H9 (cell line): ENCODE measurements around the gene ZNF600. TPM values are rescaled to one million over a fixed set of nuclear protein-coding genes. Genes with fewer than 3 reads are reported as not detected.
"Not testable (repeated sequence)": the region's sequence is repeated elsewhere in the genome, so short reads cannot be mapped to it uniquely, and the experiment has no call there.

ENCODE experiments used
- DNase-seq: peaks from one replicate; pipeline ENCODE4 v3.0.0-alpha.2; 2017
- H2AFZ ChIP-seq: one replicate; pipeline ENCODE4 v1.6.1; 2013; ENCODE audit warnings: mild to moderate bottlenecking, low read length, control low read depth, moderate library complexity
- H2AK5ac ChIP-seq: 2 replicates; pipeline ENCODE4 v1.6.1; 2013; ENCODE audit warnings: low read length, control low read depth, mixed read lengths; ENCODE audit not compliant: insufficient read length
- H2BK120ac ChIP-seq: one replicate; pipeline ENCODE4 v1.6.1; 2013; ENCODE audit warnings: low read depth, mild to moderate bottlenecking, low read length, control low read depth, inconsistent platforms; ENCODE audit not compliant: poor library complexity, severe bottlenecking
- H2BK12ac ChIP-seq: 2 replicates; pipeline ENCODE4 v1.6.1; 2013; ENCODE audit warnings: low read length, control low read depth, mixed read lengths, low read depth; ENCODE audit not compliant: insufficient read length
- H2BK15ac ChIP-seq: 2 replicates; pipeline ENCODE4 v1.6.1; 2013; ENCODE audit warnings: low read depth, low read length, control low read depth
- H2BK20ac ChIP-seq: one replicate; pipeline ENCODE4 v1.6.1; 2013; ENCODE audit warnings: low read depth, mild to moderate bottlenecking, low read length, control low read depth, inconsistent platforms; ENCODE audit not compliant: poor library complexity, severe bottlenecking
- H2BK5ac ChIP-seq: 2 replicates; pipeline ENCODE4 v1.6.1; 2013; ENCODE audit warnings: low read length, control low read depth, mixed read lengths; ENCODE audit not compliant: insufficient read length
- H3K14ac ChIP-seq: 2 replicates; pipeline ENCODE4 v1.6.1; 2013; ENCODE audit warnings: low read length, control low read depth; ENCODE audit not compliant: insufficient read depth
- H3K18ac ChIP-seq: 2 replicates; pipeline ENCODE4 v1.6.1; 2013; ENCODE audit warnings: low read depth, mild to moderate bottlenecking, mixed read lengths, low read length, control low read depth; ENCODE audit not compliant: insufficient read length
- H3K23ac ChIP-seq: 2 replicates; pipeline ENCODE4 v1.6.1; 2013; ENCODE audit warnings: low read length, control low read depth, mixed read lengths, low read depth; ENCODE audit not compliant: insufficient read length
- H3K23me2 ChIP-seq: 2 replicates; pipeline ENCODE4 v1.6.1; 2013; ENCODE audit warnings: low read depth, mild to moderate bottlenecking, mixed read lengths, low read length, control low read depth; ENCODE audit not compliant: insufficient read length, poor library complexity, severe bottlenecking
- H3K27ac ChIP-seq: 2 replicates; pipeline ENCODE4 v1.5.1; 2013; ENCODE audit warnings: low read length, control low read depth, mixed read lengths, low read depth; ENCODE audit not compliant: insufficient read length
- H3K27me3 ChIP-seq: 2 replicates; pipeline ENCODE4 v1.6.1; 2013; ENCODE audit warnings: low read length, control low read depth, inconsistent platforms; ENCODE audit not compliant: insufficient read depth
- H3K4ac ChIP-seq: 2 replicates; pipeline ENCODE4 v1.6.1; 2013; ENCODE audit warnings: low read depth, mild to moderate bottlenecking, control low read depth, inconsistent platforms, low read length, moderate library complexity
- H3K4me1 ChIP-seq: 2 replicates; pipeline ENCODE4 v1.6.1; 2013; ENCODE audit warnings: low read length, control low read depth, inconsistent platforms; ENCODE audit not compliant: insufficient read depth
- H3K4me2 ChIP-seq: 2 replicates; pipeline ENCODE4 v1.6.1; 2013; ENCODE audit warnings: low read length, control low read depth, mixed read lengths; ENCODE audit not compliant: insufficient read length, insufficient read depth
- H3K56ac ChIP-seq: 2 replicates; pipeline ENCODE4 v1.6.1; 2013; ENCODE audit warnings: low read depth, mild to moderate bottlenecking, mixed read lengths, low read length, control low read depth; ENCODE audit not compliant: insufficient read length
- H3K79me1 ChIP-seq: 2 replicates; pipeline ENCODE4 v1.6.1; 2013; ENCODE audit warnings: low read depth, mild to moderate bottlenecking, moderate library complexity, low read length, control low read depth, inconsistent platforms; ENCODE audit not compliant: insufficient read depth, poor library complexity, severe bottlenecking
- H3K79me2 ChIP-seq: 2 replicates; pipeline ENCODE4 v1.6.1; 2013; ENCODE audit warnings: low read length, control low read depth, inconsistent platforms; ENCODE audit not compliant: insufficient read depth
- H3K9ac ChIP-seq: 2 replicates; pipeline ENCODE4 v1.6.1; 2013; ENCODE audit warnings: low read length, control low read depth, mixed read lengths; ENCODE audit not compliant: insufficient read length; ENCODE audit errors: extremely low read depth
- H3K9me3 ChIP-seq: one replicate; pipeline ENCODE4 v1.6.1; 2013; ENCODE audit warnings: low read depth, low read length, inconsistent platforms; ENCODE audit not compliant: control insufficient read depth
- H3T11ph ChIP-seq: one replicate; pipeline ENCODE4 v1.6.1; 2013; ENCODE audit warnings: mild to moderate bottlenecking, low read length, control low read depth, inconsistent platforms
- H4K20me1 ChIP-seq: one replicate; pipeline ENCODE4 v1.6.1; 2013; ENCODE audit not compliant: control insufficient read depth, insufficient read length, insufficient read depth
- H4K5ac ChIP-seq: 2 replicates; pipeline ENCODE4 v1.6.1; 2013; ENCODE audit warnings: low read depth, mild to moderate bottlenecking, mixed read lengths, low read length, control low read depth; ENCODE audit not compliant: insufficient read length
- H4K8ac ChIP-seq: replicated peaks from 2 replicates; pipeline ENCODE4 v1.6.1; 2013; ENCODE audit warnings: low read length, control low read depth, mixed read lengths, low read depth; ENCODE audit not compliant: insufficient read length
- H4K91ac ChIP-seq: 2 replicates; pipeline ENCODE4 v1.6.1; 2013; ENCODE audit warnings: low read depth, mild to moderate bottlenecking, moderate library complexity, mixed read lengths, low read length, control low read depth; ENCODE audit not compliant: insufficient read length
- H3K27ac Mint-ChIP-seq, 3 experiments: 2 replicates in 2 of 3; 3 replicates in 1 of 3; pipeline ENCODE4 v1.8.0; 2020 to 2021; ENCODE audit warnings: mixed read lengths in 3 of 3, mild to moderate bottlenecking in 1 of 3, moderate library complexity in 1 of 3
- H3K27me3 Mint-ChIP-seq: 2 replicates; pipeline ENCODE4 v1.8.0; 2021; ENCODE audit warnings: low read depth, mild to moderate bottlenecking, moderate library complexity, mixed read lengths
- H3K36me3 Mint-ChIP-seq, 3 experiments: 2 replicates in 2 of 3; 3 replicates in 1 of 3; pipeline ENCODE4 v1.8.0; 2020 to 2021; ENCODE audit warnings: low read depth in 3 of 3, mixed read lengths in 3 of 3; ENCODE audit not compliant: insufficient read depth in 1 of 3
- H3K4me1 Mint-ChIP-seq, 2 experiments: 2 replicates each; pipeline ENCODE4 v1.8.0; 2020; ENCODE audit warnings: mixed read lengths in 2 of 2
- H3K4me3 Mint-ChIP-seq, 2 experiments: 2 replicates in 1 of 2; 3 replicates in 1 of 2; pipeline ENCODE4 v1.8.0; 2020 to 2021; ENCODE audit warnings: mild to moderate bottlenecking in 2 of 2, mixed read lengths in 2 of 2, moderate library complexity in 1 of 2
- H3K9me3 Mint-ChIP-seq, 2 experiments: 2 replicates in 1 of 2; 3 replicates in 1 of 2; pipeline ENCODE4 v1.8.0; 2020; ENCODE audit warnings: mild to moderate bottlenecking in 2 of 2, mixed read lengths in 2 of 2, moderate library complexity in 1 of 2
- CTCF ChIP-seq: fragments of 200-600 bp; sonication (generic); conservative IDR thresholded peaks from 3 replicates; pipeline ENCODE4 v1.8.0; 2021; ENCODE audit warnings: antibody characterized with exemption, mild to moderate bottlenecking
- WGBS: extraction: QIAGEN DNeasy Blood & Tissue Kit; methylation state at CpG from one replicate; pipeline ENCODE4 v1.1.7; 2013; ENCODE audit warnings: missing lambda C conversion rate, low lambda C conversion rate, mixed read lengths; ENCODE audit not compliant: insufficient read length; ENCODE audit errors: extremely low coverage; 5-methylcytosine and 5-hydroxymethylcytosine counted together
- total RNA-seq: library from RNA; stranded (reverse); gene quantifications from 2 replicates; pipeline ENCODE4 v1.2.1, GENCODE V29; 2021

The ZNF600 gene
- total RNA-seq, 1 experiment from 2014 or later, result 9.3 TPM

GRCh38 chr19:52823676-52824075, 37.1 kb upstream of the ZNF600 start:
- DNase-seq, result no peak
- no peaks in the 10 kb centered on the region for H3K79me1 ChIP-seq
- H3K4me3 Mint-ChIP-seq, result no peak overlapping the region
- no peak overlapping the region for H3K56ac ChIP-seq
- H3K4ac ChIP-seq, result no peak overlapping the region
- H3K4me2 ChIP-seq, result no peak overlapping the region
- H3K27me3 ChIP-seq, result no peaks in the 10 kb centered on the region
- no peak overlapping the region for H2BK20ac ChIP-seq
- no peak overlapping the region for H2BK5ac ChIP-seq
- no peak overlapping the region for H3K9ac ChIP-seq
- H4K91ac ChIP-seq, result no peak overlapping the region
- H2BK120ac ChIP-seq, result no peak overlapping the region
- no peak overlapping the region for H4K8ac ChIP-seq
- no peaks in the 10 kb centered on the region for H3K9me3 ChIP-seq
- H4K5ac ChIP-seq, result no peak overlapping the region
- H3K4me1 Mint-ChIP-seq, result peaks cover 6 to 7% of the 10 kb centered on the region in 2 experiments
- WGBS, result no CpG with 5 or more reads among the region's 12 CpGs
- no peak overlapping the region for H3K18ac ChIP-seq
- H3K4me1 ChIP-seq, result no peaks in the 10 kb centered on the region
- no peak for TF ChIP-seq CTCF
- H3K9me3 Mint-ChIP-seq, result no peaks in the 10 kb centered on the region; a peak in 1 of 5 replicates
- no peak overlapping the region for H3K27ac ChIP-seq
- no peak overlapping the region for H2AK5ac ChIP-seq
- H3K23ac ChIP-seq, result no peak overlapping the region
- no peaks in the 10 kb centered on the region for H4K20me1 ChIP-seq
- no peak overlapping the region for H2BK15ac ChIP-seq
- no peak overlapping the region for H2AFZ ChIP-seq
- peaks cover 7% of the 10 kb centered on the region for H3K27me3 Mint-ChIP-seq
- no peaks in the 10 kb centered on the region for H3K79me2 ChIP-seq
- H3K27ac Mint-ChIP-seq, result no peak overlapping the region
- no peak overlapping the region for H3K14ac ChIP-seq
- no peak overlapping the region for H2BK12ac ChIP-seq
- H3K23me2 ChIP-seq, result peaks cover 4% of the 10 kb centered on the region
- no peak overlapping the region for H3T11ph ChIP-seq
- H3K36me3 Mint-ChIP-seq, result peaks cover 0 to 1% (median 0%) of the 10 kb centered on the region in 3 experiments; a peak in 2 of 7 replicates

GRCh38 chr19:52821204-52821960, 34.8 kb upstream of the ZNF600 start, which contains the start of gene ZNF28:
TSS of gene ZNF28 (minus strand) at chr19:52821633. CDS start at chr19:52817958, 3,675 bp downstream.
- H3K79me2 ChIP-seq, H3K56ac ChIP-seq, H3K14ac ChIP-seq, H2BK20ac ChIP-seq, H4K5ac ChIP-seq, H3K4ac ChIP-seq, H2BK15ac ChIP-seq, H4K8ac ChIP-seq, H3K18ac ChIP-seq, H2BK12ac ChIP-seq, H3K4me1 Mint-ChIP-seq, H3K79me1 ChIP-seq, H3K9me3 Mint-ChIP-seq, H2BK5ac ChIP-seq, H3K9me3 ChIP-seq, H3K27me3 ChIP-seq, H2BK120ac ChIP-seq, H4K91ac ChIP-seq, H2AFZ ChIP-seq, H2AK5ac ChIP-seq, H3T11ph ChIP-seq, H3K27me3 Mint-ChIP-seq, H3K23ac ChIP-seq, H3K27ac ChIP-seq, H3K23me2 ChIP-seq, H3K4me1 ChIP-seq, H4K20me1 ChIP-seq: not testable (repeated sequence)
- Histone ChIP-seq H3K4me2 (peak within 1 kb of the TSS; percentile 73), H3K9ac (peak within 1 kb of the TSS; percentile 58)
- H3K27ac Mint-ChIP-seq, result peak within 1 kb of the TSS in 1 of 3 experiments; percentile 80; a peak in 2 of 7 replicates
- peak within 1 kb of the TSS; percentile 91 to 92 for H3K4me3 Mint-ChIP-seq
- peak; percentile 70 for DNase-seq
- peaks cover 12 to 17% (median 13%) of the 10 kb centered on the region in 3 experiments for H3K36me3 Mint-ChIP-seq
- no CpG with 5 or more reads among the region's 44 CpGs for WGBS
